ENCODE data around the gene TYW5.
"Not testable (repeated sequence)": the region's sequence is repeated elsewhere in the genome, so short reads cannot be mapped to it uniquely, and the experiment has no call there.

Gene TYW5

DNA sequence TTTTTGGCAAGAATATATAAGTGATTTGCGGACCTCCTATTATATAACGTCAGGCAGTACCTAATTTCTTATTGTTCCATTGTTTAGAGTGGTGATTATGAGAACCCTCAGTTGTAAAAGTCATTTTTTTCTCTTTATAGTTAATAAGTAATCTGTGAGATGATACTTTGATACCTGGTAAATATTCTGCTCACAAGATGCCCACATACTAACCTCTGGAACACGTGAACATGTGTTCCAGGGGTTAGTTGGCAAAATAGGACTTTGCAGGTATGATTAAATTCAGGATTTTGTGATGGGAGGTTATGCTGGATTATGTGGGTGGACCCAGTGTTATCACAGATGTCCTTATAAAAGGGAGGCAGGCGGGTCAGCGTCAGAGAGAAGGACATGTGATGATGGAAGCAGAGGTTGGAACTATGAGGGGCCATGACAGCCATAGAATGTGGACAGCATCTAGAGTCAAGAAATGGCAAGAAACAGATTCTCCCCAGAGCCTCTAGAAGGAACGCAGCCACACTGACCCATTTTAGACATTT lies 16.9 kb upstream of the TYW5 start:
- DNase-seq = no peak

DNA sequence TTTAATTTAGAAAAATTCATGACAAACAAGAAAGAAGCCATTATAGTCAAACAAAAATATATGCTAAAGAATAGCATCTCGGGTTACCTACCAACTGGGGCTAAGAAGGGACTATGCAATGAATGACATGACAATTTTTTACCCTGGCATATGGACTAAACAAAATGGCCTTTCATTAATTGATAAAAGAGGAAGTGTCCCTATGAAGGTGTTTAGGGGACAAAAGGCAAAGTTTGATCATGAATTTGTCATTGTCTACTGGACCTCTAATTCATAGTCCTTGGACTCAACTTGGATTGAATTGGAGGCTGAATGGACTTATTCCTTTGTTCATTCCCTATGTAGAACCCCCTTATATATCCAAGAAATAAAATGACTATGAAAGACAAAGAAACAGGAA lies 12.8 kb upstream of the TYW5 start:
- no peak for DNase-seq

DNA sequence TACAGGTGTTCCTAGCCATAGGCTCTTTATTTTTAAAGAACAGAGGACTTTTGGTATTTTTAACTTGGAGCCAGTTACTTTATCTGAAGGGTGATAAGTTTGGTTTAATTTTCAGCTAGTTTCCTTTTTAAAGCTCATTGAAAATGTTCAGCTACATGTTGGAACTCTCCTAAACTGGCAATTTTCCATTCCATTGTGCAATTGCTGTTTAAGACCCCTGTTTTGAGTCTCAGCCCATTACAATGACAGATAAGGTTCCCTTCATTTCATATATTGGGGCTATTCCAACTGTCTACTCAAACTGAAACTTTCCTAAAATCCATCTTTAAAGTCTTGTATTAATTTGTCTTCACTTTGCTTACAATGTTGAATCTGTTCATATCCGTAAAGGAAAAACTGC lies 11.7 kb upstream of the TYW5 start:
- no peak for DNase-seq

DNA sequence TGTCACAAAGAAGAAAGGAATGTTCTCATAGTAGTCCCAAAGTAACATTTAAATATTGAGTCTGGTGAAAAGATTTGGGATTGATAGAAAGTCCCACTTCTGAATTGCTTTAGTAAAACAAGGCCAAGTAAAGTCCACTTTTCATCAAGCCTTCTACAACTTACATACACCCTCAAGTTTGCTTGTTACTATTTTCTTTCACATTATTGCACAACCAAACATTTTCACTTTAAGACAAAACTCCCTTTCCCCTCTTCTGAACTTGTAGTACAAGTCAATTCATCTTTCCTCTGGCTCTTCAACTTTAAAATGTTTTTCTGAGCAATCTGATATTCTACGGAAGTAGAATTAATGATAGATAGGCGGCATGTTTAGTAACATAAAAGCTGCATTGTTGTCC lies 11.1 kb upstream of the TYW5 start:
- DNase-seq = no peak

DNA sequence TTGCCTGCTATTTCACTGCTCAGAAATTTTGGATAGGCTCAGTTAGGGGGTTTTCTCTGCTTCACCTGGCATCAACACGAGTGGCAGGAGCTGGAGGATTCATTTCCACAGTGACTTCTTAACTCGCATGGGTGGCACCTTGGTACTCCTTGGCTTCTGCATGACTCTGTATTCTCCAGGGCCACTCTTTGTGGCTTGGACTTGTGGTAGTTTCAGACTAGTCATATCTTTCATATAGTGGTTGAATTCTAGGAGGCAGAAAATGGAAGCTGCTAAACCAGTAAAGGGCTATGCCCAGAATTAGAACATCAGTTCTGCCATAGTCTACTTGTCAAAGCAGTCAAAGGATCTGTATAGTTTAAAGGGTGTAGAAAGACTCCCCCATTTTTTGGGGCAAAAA lies 6.9 kb upstream of the TYW5 start:
- no peak for DNase-seq

DNA sequence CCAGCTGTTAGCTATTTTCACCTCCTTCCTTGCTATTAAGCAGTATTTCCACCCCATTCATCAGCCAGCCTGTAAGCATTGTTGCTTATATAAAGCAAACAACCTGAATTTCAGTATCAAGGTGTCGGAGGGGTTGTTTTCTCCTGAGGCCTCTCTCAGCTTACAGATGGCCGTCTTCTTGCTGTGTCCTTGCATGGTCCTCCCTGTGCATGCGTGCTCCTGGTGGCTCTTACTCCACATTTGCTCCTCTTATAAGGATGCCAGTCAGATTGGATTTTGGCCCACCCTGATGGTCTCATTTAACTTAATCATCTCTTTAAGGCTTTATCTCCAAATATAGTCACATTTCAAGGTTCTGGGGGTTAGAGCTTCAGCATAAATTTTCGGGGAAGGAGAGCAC lies 2.7 kb upstream of the TYW5 start:
- DNase-seq = no peak

DNA sequence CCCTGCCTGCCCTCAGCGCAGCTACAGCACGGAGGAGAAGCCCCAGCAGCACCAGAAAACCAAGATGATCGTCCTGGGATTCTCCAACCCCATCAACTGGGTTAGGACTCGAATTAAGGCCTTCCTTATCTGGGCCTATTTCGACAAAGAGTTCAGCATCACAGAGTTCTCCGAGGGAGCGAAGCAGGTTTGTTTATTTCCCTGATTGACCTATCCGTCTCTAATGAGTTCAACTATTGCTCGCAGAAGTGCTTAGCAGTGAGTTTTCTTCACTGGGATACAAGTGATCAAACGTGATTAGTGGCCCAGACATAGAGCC lies 730 bp upstream of the TYW5 start:
- no peak for DNase-seq

DNA sequence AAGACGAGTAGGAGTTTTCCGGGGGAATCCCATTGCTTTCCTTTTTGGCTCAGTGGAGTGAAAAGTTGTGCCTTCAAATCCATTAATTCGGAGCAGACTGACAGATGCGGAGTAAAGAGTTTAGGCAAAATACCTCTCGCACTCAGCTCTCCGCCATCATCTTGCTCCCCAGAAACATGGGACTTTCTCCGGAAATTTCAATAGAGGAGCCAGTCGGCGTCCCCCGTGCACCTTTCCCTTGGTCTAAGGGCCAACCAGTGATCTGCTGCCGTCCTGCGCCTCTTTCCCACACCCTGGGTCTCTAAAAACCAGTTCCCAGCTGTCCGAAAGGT lies 318 bp downstream of the TYW5 start:
- DNase-seq = peak; percentile 70

DNA sequence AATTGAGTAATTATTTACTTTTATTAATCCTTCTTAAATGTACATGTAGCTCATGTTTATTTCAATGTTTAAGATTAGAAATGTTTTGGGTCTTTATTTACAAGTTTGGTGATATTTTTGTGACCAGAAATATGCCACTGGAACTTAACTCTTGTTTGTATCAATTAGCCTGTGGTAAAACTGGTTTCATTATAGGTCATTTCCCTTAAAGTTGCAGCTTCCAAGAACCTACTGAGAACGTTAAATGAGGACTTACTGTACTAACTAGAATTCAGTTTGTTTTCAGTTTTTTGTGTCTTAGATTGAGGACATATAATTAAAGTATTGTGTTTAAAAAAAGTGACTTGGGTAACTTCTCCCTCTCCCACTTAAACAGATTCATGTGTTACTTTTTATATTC lies 4.3 kb downstream of the TYW5 start:
- no peak for DNase-seq

DNA sequence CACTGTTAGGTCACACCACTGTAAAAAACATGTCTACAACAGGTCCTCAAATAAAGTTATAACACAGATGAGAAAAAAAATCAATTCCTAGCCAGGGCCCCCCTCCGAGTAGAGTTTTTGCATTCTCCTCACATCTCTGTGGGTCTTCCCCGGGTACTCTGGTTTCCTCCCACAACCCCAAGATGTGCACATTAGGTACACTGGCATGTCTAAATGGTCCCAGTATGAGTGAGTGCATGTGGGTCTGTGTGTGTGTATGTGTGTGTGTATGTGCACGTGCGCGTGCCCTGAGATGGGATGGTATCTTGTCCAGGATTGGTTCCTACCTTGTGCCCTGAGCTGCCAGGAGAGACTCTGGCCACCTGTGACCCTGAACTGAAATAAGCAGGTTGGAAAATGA lies 4.9 kb downstream of the TYW5 start:
- no peak for DNase-seq

DNA sequence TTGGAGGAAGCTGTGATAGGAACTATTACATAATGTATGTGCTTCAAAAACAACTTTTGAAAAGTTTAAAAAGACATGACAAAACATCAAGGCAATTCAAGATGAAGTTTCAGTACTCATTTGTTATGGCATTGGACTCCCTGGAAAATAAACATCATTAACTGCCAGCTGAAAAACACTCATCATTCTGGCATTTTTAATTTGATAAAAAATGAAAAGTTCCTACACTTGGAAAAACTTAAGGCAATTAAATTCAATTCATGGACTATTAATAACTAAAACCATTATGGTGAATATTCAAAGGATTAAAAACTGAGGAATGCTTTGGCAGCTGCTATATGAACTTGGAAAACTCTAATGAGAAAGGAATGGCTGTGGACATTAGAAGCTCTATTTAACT lies 8.5 kb downstream of the TYW5 start:
- no peak for DNase-seq

DNA sequence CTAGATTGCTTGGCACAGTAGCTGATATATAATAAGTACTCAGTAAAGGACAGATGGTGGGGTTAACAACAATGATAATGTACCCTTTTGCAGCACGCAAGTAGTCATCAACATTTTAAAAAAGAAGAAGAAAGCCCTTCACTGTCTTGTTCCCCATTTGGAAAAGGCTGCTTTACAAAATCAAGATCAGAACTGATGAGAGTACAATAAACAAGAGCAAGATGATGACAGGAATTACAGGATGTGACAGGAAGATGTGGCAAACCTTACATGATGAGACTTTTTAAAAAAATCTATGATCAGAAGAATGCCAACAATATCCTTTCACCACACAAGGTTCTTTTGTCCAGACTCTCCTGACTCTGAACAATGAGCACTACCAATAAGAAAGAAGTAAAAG lies 9.1 kb downstream of the TYW5 start:
- no peak for DNase-seq

DNA sequence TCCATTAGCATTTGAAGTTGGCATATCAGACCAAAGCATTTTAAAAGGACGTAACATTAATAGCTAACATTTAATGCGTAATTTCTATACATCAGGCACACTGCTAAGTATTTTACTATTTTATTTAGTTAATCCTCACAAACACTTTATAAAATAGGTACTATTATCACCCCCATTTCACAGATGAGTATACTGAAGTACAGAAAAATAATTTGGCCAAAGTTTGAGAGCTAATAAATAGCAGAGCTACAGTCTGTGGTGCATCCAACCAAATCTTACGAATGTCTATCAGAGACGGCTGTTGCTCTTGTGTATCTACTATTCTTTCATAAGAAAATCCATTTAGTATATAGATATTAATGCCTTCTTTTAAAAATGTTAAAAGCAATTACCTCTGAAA lies 11.9 kb downstream of the TYW5 start:
- DNase-seq = no peak

DNA sequence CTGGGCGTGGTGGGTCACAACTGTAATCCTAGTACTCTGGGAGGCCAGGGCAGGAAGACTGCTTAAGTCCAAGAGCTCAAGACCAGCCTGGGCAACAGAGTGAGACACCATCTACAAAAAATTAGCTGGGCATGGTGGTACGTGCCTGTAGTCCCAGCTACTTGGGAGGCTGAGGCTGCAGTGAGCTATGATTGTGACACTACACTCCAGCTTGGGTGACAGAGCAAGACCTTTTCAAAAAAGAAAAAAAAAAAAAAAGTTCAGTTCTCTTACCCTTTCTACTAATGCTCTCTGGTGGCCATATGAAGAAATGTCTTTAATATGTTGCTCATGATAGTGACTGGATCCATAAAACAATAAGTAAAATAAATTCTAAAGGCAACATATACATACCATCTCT lies 14.9 kb downstream of the TYW5 start:
- DNase-seq = peak; percentile 22

DNA sequence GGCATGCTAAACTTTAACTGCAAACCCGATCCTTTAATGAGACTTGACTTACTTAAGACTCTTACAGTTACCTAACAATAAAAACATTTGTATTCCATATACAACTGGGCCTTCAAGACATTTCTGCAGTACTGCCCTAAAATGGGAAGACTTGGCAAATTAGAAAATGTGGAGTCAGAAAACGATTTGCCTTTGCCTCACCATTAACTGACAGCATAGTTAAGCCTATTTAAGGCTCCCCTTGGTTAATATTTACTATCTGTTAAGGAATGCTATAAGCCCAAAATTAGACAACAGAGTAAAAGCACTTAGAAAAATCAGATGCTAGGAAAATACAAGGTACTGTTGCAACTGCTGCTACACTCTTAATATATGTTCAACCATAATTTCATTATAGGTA lies 18.7 kb downstream of the TYW5 start:
- no peak for DNase-seq

DNA sequence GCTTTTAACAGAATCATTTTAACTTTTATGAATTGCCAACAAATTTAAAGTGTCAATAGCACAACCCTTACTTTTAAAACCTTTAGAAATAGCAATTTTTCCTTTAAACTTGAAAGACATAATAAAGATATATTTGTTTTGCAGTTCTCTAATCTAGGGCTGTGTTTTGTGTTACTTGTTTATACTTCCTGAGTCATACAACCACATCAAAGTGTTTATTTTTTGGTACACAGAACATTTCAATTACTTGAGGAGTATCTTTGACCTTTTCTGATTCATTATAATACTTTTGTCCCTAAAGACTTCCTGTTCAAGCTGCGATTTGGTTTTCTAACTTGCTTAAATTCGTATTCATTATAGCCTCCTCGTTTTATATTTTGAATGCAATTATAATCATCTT lies 21.8 kb downstream of the TYW5 start:
- no peak for DNase-seq

DNA sequence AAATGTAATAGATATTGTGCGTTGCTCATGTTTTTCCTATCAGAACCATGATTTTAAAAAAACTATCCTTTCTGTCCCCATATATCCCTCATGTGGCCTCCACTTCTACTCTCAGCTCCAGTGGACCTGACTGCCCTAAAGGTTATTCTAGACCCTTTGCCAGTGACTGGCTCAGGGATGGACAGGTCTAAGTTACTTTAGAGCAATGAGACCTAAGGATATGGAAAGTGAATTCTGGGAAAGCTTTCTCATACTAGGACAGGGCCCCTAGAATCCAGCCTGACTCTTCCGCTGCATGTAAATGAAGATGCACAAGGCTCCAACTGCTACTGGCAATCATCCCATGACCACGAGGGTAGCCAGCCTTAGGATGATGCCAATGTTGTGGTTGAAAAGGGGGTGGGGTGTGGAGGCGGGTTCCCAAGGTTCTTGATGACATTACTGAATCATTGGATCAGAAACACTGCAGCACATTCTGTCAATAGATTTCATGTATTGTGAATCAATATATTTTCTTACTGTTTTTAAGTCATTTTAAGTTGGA lies 22.9 kb downstream of the TYW5 start:
- DNase-seq = no peak

DNA sequence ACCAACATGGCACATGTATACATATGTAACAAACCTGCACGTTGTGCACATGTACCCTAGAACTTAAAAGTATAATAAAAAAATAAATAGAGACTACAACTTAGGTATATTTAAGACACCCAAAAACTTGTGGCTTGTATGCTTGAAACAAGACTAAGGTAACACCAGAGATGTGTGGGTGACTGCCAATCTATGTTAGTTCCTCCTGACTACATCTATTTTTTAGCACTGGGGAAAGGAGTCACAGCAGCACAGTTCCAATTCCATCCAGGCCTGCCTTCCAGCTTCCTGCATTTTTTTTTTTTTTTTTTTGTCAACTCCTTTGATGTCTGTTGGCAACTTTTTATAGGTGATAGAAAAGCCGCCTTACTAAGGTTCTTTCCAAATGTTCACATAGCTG lies 26.0 kb downstream of the TYW5 start:
- no peak for DNase-seq

DNA sequence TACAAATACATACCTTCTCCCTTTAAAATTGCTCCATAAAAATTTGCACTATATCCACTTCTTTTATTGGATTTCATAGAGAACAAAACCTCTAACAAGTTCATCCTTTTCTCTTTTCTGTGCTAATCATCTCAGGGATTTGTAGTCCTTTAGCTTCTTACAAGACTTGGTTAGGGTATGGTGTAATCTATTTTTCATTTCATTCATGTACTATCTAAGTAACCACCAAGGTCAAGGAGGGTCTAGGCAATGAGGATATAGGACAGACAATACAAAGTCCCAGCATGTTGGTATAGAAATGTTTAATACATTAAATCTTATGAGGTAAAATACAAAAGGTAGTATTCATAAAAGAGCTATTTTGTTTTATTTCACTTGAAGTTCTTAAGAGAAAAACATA lies 26.7 kb downstream of the TYW5 start:
- DNase-seq = no peak

DNA sequence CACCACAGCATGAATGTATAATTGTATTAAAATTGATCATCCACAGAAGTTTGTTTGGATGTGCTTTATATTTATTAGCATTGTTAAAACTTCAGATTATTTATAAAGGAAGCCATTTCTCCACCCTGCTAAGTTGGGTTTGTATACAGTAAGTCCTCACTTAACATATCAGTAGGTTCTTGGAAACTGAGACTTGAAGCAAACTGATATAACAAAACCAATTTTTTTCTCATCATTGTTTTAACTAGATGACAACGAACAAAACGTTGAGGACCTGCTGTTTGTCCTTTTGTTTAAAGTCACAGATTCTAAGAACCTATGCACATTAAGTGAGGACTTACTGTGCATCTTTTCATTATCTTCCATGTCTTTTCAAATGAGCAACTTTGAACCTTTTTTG lies 27.1 kb downstream of the TYW5 start:
- no peak for DNase-seq

DNA sequence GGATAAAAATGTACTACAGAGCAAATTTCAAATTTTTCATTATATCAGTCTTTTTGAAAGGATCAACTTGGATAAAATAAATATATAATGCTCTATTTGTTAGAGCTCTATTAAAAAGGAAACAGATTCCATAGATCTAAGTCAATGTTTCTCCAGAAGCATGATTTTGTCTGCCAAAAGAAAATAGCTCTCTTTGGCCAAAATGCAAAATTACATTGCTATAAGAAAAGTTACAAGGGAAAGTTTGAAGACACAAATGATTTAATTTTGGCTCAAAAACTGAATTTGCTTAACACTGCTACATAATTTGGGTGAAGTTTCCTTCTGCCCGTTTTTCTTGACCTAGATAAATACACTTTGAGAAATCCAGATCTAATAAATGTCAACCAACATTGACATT lies 28.5 kb downstream of the TYW5 start:
- DNase-seq = no peak

DNA sequence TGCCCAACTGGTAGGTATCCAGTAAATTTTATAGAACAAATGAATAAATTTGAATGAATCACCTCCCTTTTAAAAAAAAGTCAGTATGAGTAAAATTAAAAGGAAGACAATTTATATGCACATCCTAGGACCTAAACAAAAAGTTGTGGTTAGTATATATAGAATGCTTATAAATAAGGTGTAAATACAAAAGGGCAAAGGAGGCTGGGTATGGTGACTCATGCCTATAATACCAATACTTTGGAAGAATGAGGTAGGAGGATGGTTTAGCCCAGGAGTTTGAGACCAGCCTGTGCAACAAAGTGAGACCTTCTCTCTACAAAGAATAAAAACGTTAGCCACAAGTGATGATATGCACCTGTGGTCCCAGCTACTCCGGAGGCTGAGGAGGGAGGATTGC lies 31.4 kb downstream of the TYW5 start:
- DNase-seq = no peak

DNA sequence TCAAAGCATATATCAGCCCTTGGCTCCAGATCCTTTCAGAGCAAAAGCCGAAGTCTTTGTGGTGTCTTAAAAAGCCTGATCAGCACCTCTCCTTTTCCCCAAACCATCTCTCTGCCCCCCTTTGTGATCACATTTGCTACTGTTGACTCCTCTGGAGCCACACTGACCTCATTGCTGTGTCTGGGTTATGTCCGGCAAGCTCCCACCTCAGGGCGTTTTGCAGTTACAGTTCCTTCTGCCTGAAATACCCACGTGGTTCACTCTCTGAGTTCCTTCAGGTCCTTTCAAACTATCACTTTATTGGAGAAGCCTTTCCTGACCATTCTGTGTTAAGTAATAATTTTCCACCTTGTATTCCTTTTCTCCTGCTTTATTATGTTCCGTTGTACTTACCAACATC lies 32.4 kb downstream of the TYW5 start:
- DNase-seq = no peak

DNA sequence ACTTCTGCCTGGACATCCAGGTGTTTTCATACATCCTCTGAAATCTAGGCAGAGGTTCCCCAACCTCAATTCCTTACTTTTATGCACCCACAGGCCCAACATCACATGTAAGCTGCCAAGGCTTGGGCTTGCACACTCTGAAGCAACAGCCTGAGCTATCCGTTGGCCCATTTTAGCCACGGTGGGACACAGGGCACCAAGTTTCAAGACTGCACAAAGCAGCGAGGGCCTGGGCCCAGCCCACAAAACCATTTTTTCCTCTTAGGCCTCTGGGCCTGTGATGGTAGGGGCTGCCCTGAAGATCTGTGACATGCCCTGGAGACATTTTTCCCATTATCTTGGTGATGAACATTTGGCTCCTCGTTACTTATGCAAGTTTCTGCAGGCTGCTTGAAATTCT lies 38.3 kb downstream of the TYW5 start:
- no peak for DNase-seq

DNA sequence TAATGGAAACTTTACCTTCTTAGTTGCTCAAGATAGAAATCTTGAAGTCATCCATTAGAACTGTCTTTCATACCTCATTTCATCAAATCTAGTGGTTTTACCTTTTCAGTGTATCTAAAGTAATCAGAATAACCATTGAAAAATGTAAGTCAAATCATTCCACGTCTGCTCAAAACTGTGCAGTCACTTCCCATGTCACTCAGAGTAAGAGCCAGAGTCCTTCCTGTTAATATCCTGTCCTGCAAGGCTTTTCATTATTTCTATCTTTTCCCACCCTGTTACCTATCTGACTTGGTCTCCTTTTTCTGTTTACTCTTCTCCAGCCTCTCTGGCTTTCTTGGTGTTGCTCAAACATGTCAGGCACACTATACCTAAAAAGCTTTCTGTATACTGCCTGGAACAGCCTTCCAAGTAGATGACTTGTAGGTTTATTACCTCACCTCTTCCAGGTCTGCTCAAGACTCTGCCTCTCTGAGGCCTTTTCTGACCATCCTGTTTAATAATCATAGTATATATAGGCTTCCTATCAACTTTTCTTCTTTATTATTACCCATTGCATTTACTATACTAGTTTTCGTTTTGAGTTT lies 40.8 kb downstream of the TYW5 start:
- no peak for DNase-seq

DNA sequence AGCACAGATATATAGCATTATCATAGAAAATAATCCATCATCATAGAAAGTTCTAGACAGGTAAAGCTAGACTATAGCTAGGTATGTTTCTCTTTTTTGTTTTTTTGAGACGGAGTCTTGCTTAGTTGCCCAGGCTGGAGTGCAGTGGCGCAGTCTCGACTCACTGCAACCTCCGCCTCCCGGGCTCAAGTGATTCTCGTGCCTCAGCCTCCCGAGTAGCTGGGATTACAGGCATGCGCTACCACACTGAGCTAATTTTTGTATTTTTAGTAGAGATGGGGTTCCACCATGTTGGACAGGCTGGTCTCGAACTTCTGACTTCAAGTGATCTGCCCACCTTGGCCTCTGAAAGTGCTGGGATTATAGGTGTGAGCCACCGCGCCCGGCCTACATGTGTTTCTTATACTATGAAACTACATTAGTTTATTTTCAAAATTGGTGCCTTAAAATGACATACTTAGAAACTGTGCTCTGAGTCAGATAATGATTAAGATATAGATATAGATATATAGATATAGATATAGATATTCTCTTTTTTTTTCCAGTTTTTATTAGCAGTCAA lies 42.7 kb downstream of the TYW5 start:
- not testable (repeated sequence) for DNase-seq

Data from kidney glomerular epithelial cell (primary cell).